ENCODE data around the gene G0S2. TPM values are rescaled to one million over a fixed set of nuclear protein-coding genes. Genes with fewer than 3 reads are reported as not detected.
A peak's percentile ranks its signal among the peaks of the same experiment; 100 is the strongest.

Gene G0S2
- polyA plus RNA-seq, 1 of the 3 experiments (the other 2 are of a cell fraction): 43.2 TPM

DNA sequence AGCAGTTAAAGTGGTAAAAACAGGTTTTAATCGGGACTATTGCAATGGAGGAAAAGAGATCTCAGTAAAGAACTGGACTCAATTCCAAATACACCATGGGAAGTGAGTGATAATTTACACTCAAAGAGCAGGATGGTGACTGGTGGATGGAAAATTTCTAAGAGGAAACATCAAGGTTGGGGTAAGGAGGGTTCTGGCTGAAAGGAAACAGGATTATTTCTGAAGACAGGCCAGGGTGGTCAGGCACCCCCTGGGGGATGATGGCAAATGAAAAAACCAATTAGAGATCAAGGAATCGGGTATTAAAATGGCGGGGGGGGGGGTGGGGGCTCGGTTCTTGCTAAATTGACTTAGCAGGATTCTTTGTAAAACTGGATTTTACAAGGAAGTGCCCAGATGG lies 17.1 kb downstream of the G0S2 start:
- Histone ChIP-seq H3K4me2 (0 out of 2 replicates have a peak overlapping the region, but pooled peaks have one; percentile 1), H2AFZ (ENCODE audit: low read depth) (peak overlapping the region; percentile 88), H3F3A (replicated peaks; ENCODE audit: insufficient read depth) (peaks cover 24% of the 10 kb centered on the region), H3K27me3 (ENCODE audit: insufficient read depth) (no peaks in the 10 kb centered on the region), H3K4me1 (ENCODE audit: control insufficient read depth in 1 of 2, insufficient read depth in 2 of 2, low read depth in 1 of 2, low read length in 1 of 2) (peaks cover 8 to 28% of the 10 kb centered on the region in 2 experiments), H3K9ac (0 out of 2 replicates have a peak overlapping the region, but pooled peaks have one; percentile 20), H3K9me2 (no peaks in the 10 kb centered on the region), H4K20me1 (ENCODE audit: insufficient read depth) (no peaks in the 10 kb centered on the region), H3K4me3 (ENCODE audit: low read depth in 2 of 2, low read length in 1 of 2) (no peak overlapping the region), H3K9me3 (no peaks in the 10 kb centered on the region), H3K79me2 (ENCODE audit: insufficient read depth) (no peaks in the 10 kb centered on the region), H3K36me3 (replicated peaks in 1 of 2; ENCODE audit: control insufficient read depth in 1 of 2, insufficient read depth in 2 of 2, low read length in 1 of 2) (no peaks in the 10 kb centered on the region), H3K27ac (ENCODE audit: low read depth in 2 of 2, low read length in 1 of 2) (peak overlapping the region; percentile 64; a peak in 2 of 4 replicates)
- TF ChIP-seq SIN3A (IDR thresholded peaks at IDR 0.05; ENCODE audit: borderline replicate concordance, low read depth, low read length) (no peak), EP300 (IDR thresholded peaks at IDR 0.05; ENCODE audit: borderline replicate concordance in 1 of 2, low read depth in 1 of 2, low read length in 1 of 2) (no peak), GATA2 (CRISPR knock-in tag; IDR thresholded peaks at IDR 0.05) (no peak), YY1 (IDR thresholded peaks at IDR 0.05; ENCODE audit: low read depth) (no peak), RXRA (IDR thresholded peaks at IDR 0.05; ENCODE audit: borderline replicate concordance, low read depth) (no peak), RCOR1 (IDR thresholded peaks at IDR 0.05; ENCODE audit: low read length) (no peak), NFIC (IDR thresholded peaks at IDR 0.05; ENCODE audit: borderline replicate concordance) (no peak), MXI1 (IDR thresholded peaks at IDR 0.05; ENCODE audit: low read depth, low read length) (no peak)
- TF ChIP-seq, protein P1, sequence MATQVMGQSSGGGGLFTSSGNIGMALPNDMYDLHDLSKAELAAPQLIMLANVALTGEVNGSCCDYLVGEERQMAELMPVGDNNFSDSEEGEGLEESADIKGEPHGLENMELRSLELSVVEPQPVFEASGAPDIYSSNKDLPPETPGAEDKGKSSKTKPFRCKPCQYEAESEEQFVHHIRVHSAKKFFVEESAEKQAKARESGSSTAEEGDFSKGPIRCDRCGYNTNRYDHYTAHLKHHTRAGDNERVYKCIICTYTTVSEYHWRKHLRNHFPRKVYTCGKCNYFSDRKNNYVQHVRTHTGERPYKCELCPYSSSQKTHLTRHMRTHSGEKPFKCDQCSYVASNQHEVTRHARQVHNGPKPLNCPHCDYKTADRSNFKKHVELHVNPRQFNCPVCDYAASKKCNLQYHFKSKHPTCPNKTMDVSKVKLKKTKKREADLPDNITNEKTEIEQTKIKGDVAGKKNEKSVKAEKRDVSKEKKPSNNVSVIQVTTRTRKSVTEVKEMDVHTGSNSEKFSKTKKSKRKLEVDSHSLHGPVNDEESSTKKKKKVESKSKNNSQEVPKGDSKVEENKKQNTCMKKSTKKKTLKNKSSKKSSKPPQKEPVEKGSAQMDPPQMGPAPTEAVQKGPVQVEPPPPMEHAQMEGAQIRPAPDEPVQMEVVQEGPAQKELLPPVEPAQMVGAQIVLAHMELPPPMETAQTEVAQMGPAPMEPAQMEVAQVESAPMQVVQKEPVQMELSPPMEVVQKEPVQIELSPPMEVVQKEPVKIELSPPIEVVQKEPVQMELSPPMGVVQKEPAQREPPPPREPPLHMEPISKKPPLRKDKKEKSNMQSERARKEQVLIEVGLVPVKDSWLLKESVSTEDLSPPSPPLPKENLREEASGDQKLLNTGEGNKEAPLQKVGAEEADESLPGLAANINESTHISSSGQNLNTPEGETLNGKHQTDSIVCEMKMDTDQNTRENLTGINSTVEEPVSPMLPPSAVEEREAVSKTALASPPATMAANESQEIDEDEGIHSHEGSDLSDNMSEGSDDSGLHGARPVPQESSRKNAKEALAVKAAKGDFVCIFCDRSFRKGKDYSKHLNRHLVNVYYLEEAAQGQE (IDR thresholded peaks at IDR 0.05; ENCODE audit: low read depth, low read length): no peak
- TF ChIP-seq, protein P2, sequence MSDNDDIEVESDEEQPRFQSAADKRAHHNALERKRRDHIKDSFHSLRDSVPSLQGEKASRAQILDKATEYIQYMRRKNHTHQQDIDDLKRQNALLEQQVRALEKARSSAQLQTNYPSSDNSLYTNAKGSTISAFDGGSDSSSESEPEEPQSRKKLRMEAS (IDR thresholded peaks at IDR 0.05; ENCODE audit: low read depth): no peak
- TF ChIP-seq, protein P3, sequence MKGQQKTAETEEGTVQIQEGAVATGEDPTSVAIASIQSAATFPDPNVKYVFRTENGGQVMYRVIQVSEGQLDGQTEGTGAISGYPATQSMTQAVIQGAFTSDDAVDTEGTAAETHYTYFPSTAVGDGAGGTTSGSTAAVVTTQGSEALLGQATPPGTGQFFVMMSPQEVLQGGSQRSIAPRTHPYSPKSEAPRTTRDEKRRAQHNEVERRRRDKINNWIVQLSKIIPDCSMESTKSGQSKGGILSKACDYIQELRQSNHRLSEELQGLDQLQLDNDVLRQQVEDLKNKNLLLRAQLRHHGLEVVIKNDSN (IDR thresholded peaks at IDR 0.05; ENCODE audit: borderline replicate concordance, low read depth): no peak
- WGBS (ENCODE audit: low lambda C conversion rate): 45% methylated on average over 4 of the region's 4 CpGs
- ChIA-PET CTCF (interaction anchor here (0.8 to 5.9 kb wide), 34 partner anchors 9 to 131 kb away, joined by 3 to 42 read pairs (median 5); partner anchors contain the start of genes CAMK1G and G0S2), POLR2A (no interaction called here)
- DNase-seq: no peak

Data from SK-N-SH (cell line).